Parathyroid adenoma (tissue), 2 donors: ENCODE measurements around the gene SLC35F3.
"Not testable (repeated sequence)": the region's sequence is repeated elsewhere in the genome, so short reads cannot be mapped to it uniquely, and the experiment has no call there.

ENCODE experiments used
- H2AFZ ChIP-seq: fragments of 300-600 bp; sonication (generic); one replicate; pipeline ENCODE4 v1.7.0; 2017; ENCODE audit warnings: antibody characterized with exemption, mild to moderate bottlenecking
- H3K27ac ChIP-seq: fragments of 300-600 bp; sonication (generic); one replicate; pipeline ENCODE4 v1.7.0; 2017
- H3K27me3 ChIP-seq: fragments of 300-600 bp; sonication (generic); one replicate; pipeline ENCODE4 v1.7.0; 2017; ENCODE audit warnings: low read length; ENCODE audit not compliant: control insufficient read depth, insufficient read depth
- H3K36me3 ChIP-seq: fragments of 300-600 bp; sonication (generic); one replicate; pipeline ENCODE4 v1.7.0; 2017; ENCODE audit warnings: low read length; ENCODE audit not compliant: control insufficient read depth, insufficient read depth
- H3K4me1 ChIP-seq: fragments of 300-600 bp; sonication (generic); one replicate; pipeline ENCODE4 v1.7.0; 2017; ENCODE audit warnings: control low read depth
- H3K4me2 ChIP-seq: fragments of 300-600 bp; sonication (generic); one replicate; pipeline ENCODE4 v1.7.0; 2017; ENCODE audit warnings: low read length
- H3K4me3 ChIP-seq: fragments of 300-600 bp; sonication (generic); one replicate; pipeline ENCODE4 v1.7.0; 2017; ENCODE audit warnings: low read depth, low read length
- H3K79me2 ChIP-seq: fragments of 300-600 bp; sonication (generic); one replicate; pipeline ENCODE4 v1.7.0; 2017; ENCODE audit warnings: control low read depth
- H3K9ac ChIP-seq: fragments of 300-600 bp; sonication (generic); one replicate; pipeline ENCODE4 v1.7.0; 2017; ENCODE audit warnings: mild to moderate bottlenecking
- H3K9me3 ChIP-seq: fragments of 300-600 bp; sonication (generic); one replicate; pipeline ENCODE4 v1.7.0; 2017; ENCODE audit warnings: low read length; ENCODE audit not compliant: control insufficient read depth
- TF ChIP-seq, protein P1 (sequence below): fragments of 300-600 bp; sonication (generic); IDR thresholded peaks from one replicate; pipeline ENCODE4 v1.7.0; 2017; ENCODE audit warnings: antibody characterized with exemption, mild to moderate bottlenecking
- donor health status: primary hyperparathyroidism.

The SLC35F3 gene

DNA sequence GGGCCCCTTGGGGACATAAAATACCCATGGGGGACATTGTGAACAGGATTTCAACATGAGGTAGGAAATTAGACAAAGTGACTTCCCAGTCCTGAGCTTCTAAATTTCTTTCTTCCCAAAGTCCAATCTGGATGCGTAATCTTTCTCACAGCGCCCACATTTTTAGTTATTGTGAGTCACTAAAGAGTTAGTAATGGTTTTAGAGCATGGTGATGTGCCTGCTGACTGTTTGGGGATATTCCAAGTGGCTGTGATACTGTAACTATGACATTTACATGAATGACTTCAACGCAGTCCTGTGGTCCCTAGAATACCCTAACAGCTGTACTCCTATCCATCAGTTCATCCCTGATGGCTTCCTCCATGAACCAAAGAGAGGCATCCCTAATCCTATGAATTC, 244.7 kb downstream of the SLC35F3 start:
- Histone ChIP-seq H3K9ac (no peak overlapping the region), H3K9me3 (no peaks in the 10 kb centered on the region), H3K36me3 (no peaks in the 10 kb centered on the region)

DNA sequence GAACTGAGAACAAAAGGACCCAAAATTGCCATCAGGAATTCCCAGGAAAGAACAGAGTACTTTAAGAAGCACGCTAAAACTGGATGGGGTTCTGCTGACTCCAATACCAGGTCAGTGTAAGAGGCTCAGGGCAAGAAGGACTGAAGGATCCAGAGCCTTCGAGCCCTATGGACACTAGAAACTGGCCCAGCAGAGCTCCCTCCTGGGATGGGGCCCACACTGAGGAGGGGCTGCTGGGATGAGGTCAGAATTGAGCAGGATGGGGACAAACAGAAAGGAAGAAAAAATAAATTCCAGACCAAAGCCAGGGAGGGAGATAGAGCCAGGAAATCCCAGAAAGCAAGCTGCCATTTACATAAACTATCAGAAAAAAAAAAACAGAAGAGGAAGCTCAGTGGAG, 246.4 kb downstream of the SLC35F3 start:
- TF ChIP-seq, protein P1, sequence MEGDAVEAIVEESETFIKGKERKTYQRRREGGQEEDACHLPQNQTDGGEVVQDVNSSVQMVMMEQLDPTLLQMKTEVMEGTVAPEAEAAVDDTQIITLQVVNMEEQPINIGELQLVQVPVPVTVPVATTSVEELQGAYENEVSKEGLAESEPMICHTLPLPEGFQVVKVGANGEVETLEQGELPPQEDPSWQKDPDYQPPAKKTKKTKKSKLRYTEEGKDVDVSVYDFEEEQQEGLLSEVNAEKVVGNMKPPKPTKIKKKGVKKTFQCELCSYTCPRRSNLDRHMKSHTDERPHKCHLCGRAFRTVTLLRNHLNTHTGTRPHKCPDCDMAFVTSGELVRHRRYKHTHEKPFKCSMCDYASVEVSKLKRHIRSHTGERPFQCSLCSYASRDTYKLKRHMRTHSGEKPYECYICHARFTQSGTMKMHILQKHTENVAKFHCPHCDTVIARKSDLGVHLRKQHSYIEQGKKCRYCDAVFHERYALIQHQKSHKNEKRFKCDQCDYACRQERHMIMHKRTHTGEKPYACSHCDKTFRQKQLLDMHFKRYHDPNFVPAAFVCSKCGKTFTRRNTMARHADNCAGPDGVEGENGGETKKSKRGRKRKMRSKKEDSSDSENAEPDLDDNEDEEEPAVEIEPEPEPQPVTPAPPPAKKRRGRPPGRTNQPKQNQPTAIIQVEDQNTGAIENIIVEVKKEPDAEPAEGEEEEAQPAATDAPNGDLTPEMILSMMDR, result no peak
- Histone ChIP-seq H3K9ac (no peak overlapping the region), H3K27me3 (no peaks in the 10 kb centered on the region), H2AFZ (no peak overlapping the region), H3K4me2 (no peak overlapping the region), H3K4me1 (no peaks in the 10 kb centered on the region), H3K36me3 (no peaks in the 10 kb centered on the region), H3K9me3 (no peaks in the 10 kb centered on the region), H3K4me3 (no peak overlapping the region), H3K27ac (no peak overlapping the region), H3K79me2 (no peaks in the 10 kb centered on the region)

More for the DNA sequence above, 244.7 kb downstream of the SLC35F3 start:
- Histone ChIP-seq H3K27me3 (no peaks in the 10 kb centered on the region), H2AFZ (no peak overlapping the region), H3K27ac (no peak overlapping the region), H3K79me2 (no peaks in the 10 kb centered on the region), H3K4me3 (no peak overlapping the region), H3K4me2 (no peak overlapping the region), H3K4me1 (no peaks in the 10 kb centered on the region)
- TF ChIP-seq, protein P1, result no peak

DNA sequence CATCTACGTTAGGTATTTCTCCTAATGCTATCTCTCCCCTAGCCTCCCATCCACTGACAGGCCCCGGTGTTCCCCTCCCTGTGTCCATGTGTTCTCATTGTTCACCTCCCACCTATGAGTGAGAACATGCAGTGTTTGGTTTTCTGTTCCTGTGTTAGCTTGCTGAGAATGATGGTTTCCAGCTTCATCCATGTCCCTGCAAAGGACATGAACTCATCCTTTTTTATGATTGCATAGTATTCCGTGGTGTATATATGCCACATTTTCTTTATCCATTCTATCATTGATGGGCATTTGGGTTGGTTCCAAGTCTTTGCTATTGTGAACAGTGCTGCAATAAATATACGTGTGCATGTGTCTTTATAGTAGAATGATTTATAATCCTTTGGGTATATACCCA, 247.9 kb downstream of the SLC35F3 start:
- not testable (repeated sequence) for H3K27ac ChIP-seq, H3K4me3 ChIP-seq, H3K36me3 ChIP-seq, H3K9me3 ChIP-seq, H2AFZ ChIP-seq, H3K4me2 ChIP-seq, H3K9ac ChIP-seq, H3K4me1 ChIP-seq, H3K27me3 ChIP-seq, H3K79me2 ChIP-seq

DNA sequence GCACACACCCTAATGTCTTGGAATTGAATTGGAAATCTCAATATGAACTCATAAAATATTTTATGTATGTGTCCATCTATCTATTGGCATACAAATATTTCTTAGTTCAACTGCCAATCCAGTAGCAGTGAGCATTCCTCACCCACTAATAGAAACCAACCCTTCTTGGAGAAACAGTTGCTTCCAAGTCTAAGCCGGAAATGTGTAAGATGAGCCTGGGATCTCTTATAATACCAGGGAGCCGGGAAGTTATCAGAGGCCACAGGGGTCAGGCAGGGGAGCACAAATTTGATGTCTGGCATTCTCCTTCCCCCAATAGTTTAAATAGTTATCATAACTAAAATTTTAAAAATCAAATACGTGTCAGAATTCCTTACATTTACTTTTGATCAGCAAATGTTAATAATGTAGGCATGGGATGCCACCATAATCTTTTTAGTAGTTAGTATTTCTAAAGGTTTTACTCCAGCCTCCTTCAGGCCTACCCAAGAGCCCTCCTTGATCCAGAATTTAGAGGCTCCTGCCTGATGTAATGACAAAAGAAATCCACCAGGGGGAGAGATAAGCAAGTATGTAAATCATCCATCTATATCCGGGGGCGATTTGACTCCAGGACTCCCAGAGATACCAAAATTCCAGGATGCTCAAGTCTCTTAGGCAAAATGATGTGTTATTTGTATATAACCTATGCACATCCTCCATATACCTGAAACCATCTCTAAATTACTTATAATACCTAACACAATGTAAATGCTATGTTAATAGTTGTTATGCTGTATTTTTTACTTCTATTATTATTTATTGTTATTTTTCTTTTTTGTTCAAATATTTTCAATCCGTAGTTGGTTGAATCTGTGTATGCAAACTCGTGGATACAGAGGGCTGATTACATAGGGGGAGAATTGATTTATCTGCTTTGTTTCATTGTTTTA, 250.1 kb downstream of the SLC35F3 start:
- TF ChIP-seq, protein P1, result peak; percentile 64

DNA sequence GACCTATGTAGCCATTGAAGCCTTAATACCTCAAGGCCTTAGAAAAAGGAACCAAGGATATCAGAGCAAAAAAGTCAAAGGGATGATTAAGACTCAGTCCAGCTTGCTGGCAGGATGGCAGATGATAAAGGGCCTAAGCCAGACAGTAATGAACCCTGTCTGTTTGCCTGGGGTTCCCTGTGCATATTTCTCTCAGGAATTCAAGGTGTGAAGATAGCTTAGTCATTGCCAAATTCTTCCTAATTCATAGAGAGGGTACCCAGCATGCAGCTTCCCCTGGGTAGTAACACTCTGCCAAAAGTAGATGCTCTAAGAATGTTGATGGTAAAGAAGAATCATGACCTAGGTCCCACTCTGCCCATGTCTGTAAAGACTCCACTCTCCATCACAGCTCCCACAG, 258.2 kb downstream of the SLC35F3 start:
- Histone ChIP-seq H3K9ac (no peak overlapping the region), H3K4me3 (no peak overlapping the region), H3K9me3 (no peaks in the 10 kb centered on the region), H3K27me3 (no peaks in the 10 kb centered on the region), H3K4me1 (no peaks in the 10 kb centered on the region), H3K36me3 (no peaks in the 10 kb centered on the region), H2AFZ (no peak overlapping the region), H3K27ac (no peak overlapping the region), H3K4me2 (no peak overlapping the region), H3K79me2 (no peaks in the 10 kb centered on the region)
- TF ChIP-seq, protein P1, result no peak

More for the DNA sequence above, 250.1 kb downstream of the SLC35F3 start:
- H3K9me3 ChIP-seq, result no peaks in the 10 kb centered on the region
- H3K4me3 ChIP-seq, result no peak overlapping the region
- no peak overlapping the region for H3K27ac ChIP-seq
- no peak overlapping the region for H3K4me2 ChIP-seq
- no peaks in the 10 kb centered on the region for H3K79me2 ChIP-seq
- no peak overlapping the region for H3K9ac ChIP-seq
- no peaks in the 10 kb centered on the region for H3K27me3 ChIP-seq
- H3K4me1 ChIP-seq, result no peaks in the 10 kb centered on the region
- H2AFZ ChIP-seq, result no peak overlapping the region
- no peaks in the 10 kb centered on the region for H3K36me3 ChIP-seq
